GM12892 (cell line): ENCODE results near the gene CMTR2.

Source experiments
- POLR2A ChIP-seq: IDR thresholded peaks from 2 replicates; pipeline ENCODE4 v1.6.1; 2011; ENCODE audit warnings: low read depth, low read length, control low read depth
- POLR2AphosphoS5 ChIP-seq: IDR thresholded peaks from 2 replicates; pipeline ENCODE4 v1.6.1; 2011; ENCODE audit warnings: low read depth, low read length, control low read depth
- TAF1 ChIP-seq: IDR thresholded peaks from 2 replicates; pipeline ENCODE4 v1.6.1; 2011; ENCODE audit warnings: low read depth, mild to moderate bottlenecking, control low read depth, low read length, borderline replicate concordance

DNA sequence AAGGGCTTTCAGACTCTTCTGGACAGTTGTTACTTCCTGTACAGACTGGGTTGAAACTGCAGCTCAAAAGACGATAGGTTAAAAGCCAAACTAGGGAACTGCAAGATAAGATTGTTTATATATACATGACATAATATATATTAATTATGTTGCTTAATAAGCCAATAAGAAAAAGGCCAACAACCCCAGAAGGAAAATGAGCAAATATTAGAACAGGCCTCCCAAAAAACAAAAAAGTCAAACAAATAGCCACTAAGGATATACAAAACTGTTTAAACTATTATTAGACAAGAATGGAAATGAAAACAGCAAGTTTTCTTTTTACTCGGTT is 495 bp upstream of the CMTR2 start:
- TF ChIP-seq TAF1 = no peak
- TF ChIP-seq POLR2A = no peak
- TF ChIP-seq POLR2AphosphoS5 = no peak
